Right hindlimb (tissue), 1 donor: Measurements from ENCODE around the gene CD9.
"Not testable (repeated sequence)": the region's sequence is repeated elsewhere in the genome, so short reads cannot be mapped to it uniquely, and the experiment has no call there.

ENCODE experiments used
- DNase-seq: peaks from one replicate; pipeline ENCODE4 v3.0.0-alpha.2; 2018

The CD9 gene

GRCh38 chr12:6200256-6201212 is at the start of gene CD9:
Gene CD9, plus strand, starts transcription at chr12:6200400. Its CDS starts 100 bp downstream, at chr12:6200500.
- DNase-seq = peak; percentile 77

- no peak for DNase-seq
Measured at GRCh38 chr12:6154730-6155459, 45.3 kb upstream of the CD9 start.

GRCh38 chr12:6157482-6157881 is 42.7 kb upstream of the CD9 start:
- DNase-seq = no peak

- no peak for DNase-seq
Measured at GRCh38 chr12:6158255-6158654, 41.9 kb upstream of the CD9 start.

- DNase-seq = no peak
Measured at GRCh38 chr12:6158749-6159148, 41.5 kb upstream of the CD9 start.

GRCh38 chr12:6159166-6160011 is 40.8 kb upstream of the CD9 start:
- not testable (repeated sequence) for DNase-seq

GRCh38 chr12:6160049-6160649 is 40.1 kb upstream of the CD9 start:
- DNase-seq = not testable (repeated sequence)

- peak; percentile 39 for DNase-seq
Measured at GRCh38 chr12:6161124-6161882, 38.9 kb upstream of the CD9 start.

GRCh38 chr12:6163416-6164060 is 36.7 kb upstream of the CD9 start:
- DNase-seq = no peak

GRCh38 chr12:6165395-6165794 is 34.8 kb upstream of the CD9 start:
- no peak for DNase-seq

- no peak for DNase-seq
Measured at GRCh38 chr12:6166808-6167207, 33.4 kb upstream of the CD9 start.

GRCh38 chr12:6167327-6168280 is 32.6 kb upstream of the CD9 start:
- DNase-seq = no peak

- peak; percentile 53 for DNase-seq
Measured at GRCh38 chr12:6171409-6172015, 28.7 kb upstream of the CD9 start.

GRCh38 chr12:6172086-6172485 is 28.1 kb upstream of the CD9 start:
- DNase-seq = no peak

GRCh38 chr12:6172862-6173261 is 27.3 kb upstream of the CD9 start:
- no peak for DNase-seq

GRCh38 chr12:6177642-6178358 is 22.4 kb upstream of the CD9 start:
- DNase-seq = no peak

- DNase-seq = no peak
Measured at GRCh38 chr12:6178981-6179761, 21.0 kb upstream of the CD9 start.
